Upper lobe of left lung (tissue), 4 donors: Measurements from ENCODE around the gene GYG1.

Experiments
- CTCF ChIP-seq, 6 experiments: fragments of 450-650 bp in 4 of 6; fragments of 200-600 bp in 2 of 6; sonication (generic) in 2 of 6; IDR thresholded peaks; one replicate each; pipeline ENCODE4 v1.5.1; 2016 to 2019; ENCODE audit warnings: antibody characterized with exemption in 6 of 6
- EP300 ChIP-seq, 4 donors: sonication (generic); formaldehyde crosslinking; IDR thresholded peaks; one replicate each; pipeline ENCODE4 v1.5.1; 2017; ENCODE audit warnings: antibody characterized with exemption in 4 of 4, control low read depth in 2 of 4
- POLR2A ChIP-seq, 4 donors: fragments of 450-650 bp; IDR thresholded peaks; one replicate each; pipeline ENCODE4 v1.5.1; 2016 to 2017; ENCODE audit warnings: antibody characterized with exemption in 4 of 4, mild to moderate bottlenecking in 2 of 4
- POLR2AphosphoS5 ChIP-seq, 2 donors: sonication (generic); formaldehyde crosslinking; IDR thresholded peaks; one replicate each; pipeline ENCODE4 v1.5.1; 2017; ENCODE audit warnings: antibody characterized with exemption in 2 of 2

DNA sequence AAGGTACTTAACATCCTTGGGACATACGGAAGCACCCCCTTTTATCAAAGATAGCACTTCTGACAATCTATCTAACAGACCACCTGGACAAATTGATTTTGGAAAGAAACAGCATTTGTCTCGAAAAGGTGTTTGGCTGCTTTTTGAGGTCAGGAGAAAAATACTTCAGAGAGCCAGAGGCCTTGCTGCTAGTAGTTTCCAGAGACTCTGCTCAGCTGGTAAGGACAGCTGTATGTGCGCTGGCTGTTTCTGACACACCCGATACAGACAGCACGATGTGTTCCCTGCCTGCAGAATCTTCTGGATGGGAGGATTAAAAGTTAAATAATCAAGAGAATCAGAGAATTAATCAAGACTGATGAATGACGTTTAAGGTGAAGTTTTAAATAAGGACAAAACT, 15.6 kb upstream of the GYG1 start:
- TF ChIP-seq CTCF (IDR thresholded peaks at IDR 0.05) (no peak), POLR2AphosphoS5 (IDR thresholded peaks at IDR 0.05) (no peak), POLR2A (IDR thresholded peaks at IDR 0.05) (no peak), EP300 (IDR thresholded peaks at IDR 0.05) (no peak)
